Measurements from ENCODE around the gene LARP4B. TPM values are rescaled to one million over a fixed set of nuclear protein-coding genes. Genes with fewer than 3 reads are reported as not detected.

Gene LARP4B
- total RNA-seq, 2 experiments from 2014 or later: 99.0 to 103 TPM

GRCh38 chr10:785089-785860 lies 146.2 kb downstream of the LARP4B start:
- CTCF ChIA-PET: interaction anchor here (1.2 kb wide), 1 partner anchor 274 kb away, joined by 4 read pairs; no protein-coding TSS in a partner anchor
- no peaks in the 10 kb centered on the region for H3K9me3 Mint-ChIP-seq
- no peak overlapping the region for H3K27ac Mint-ChIP-seq
- H3K4me3 Mint-ChIP-seq: no peak overlapping the region
- H3K4me1 Mint-ChIP-seq: no peaks in the 10 kb centered on the region
- POLR2A ChIA-PET: interaction anchor here (1.0 kb wide), 1 partner anchor 10 kb away, joined by 3 read pairs; no protein-coding TSS in a partner anchor
- peaks cover 10% of the 10 kb centered on the region for H3K27me3 Mint-ChIP-seq
- no peaks in the 10 kb centered on the region for H3K36me3 Mint-ChIP-seq (ENCODE audit: low read depth)
- peak; percentile 13 for DNase-seq

- no peak overlapping the region for H3K4me3 Mint-ChIP-seq
- no peak overlapping the region for H3K27ac Mint-ChIP-seq
- no peaks in the 10 kb centered on the region for H3K4me1 Mint-ChIP-seq
- no peaks in the 10 kb centered on the region for H3K36me3 Mint-ChIP-seq (ENCODE audit: low read depth)
- DNase-seq: peak; percentile 56
- ChIA-PET POLR2A (no interaction called here), CTCF (no interaction called here)
- H3K9me3 Mint-ChIP-seq: no peaks in the 10 kb centered on the region
- H3K27me3 Mint-ChIP-seq: peaks cover 10% of the 10 kb centered on the region
Measured at GRCh38 chr10:784403-785088, 147.0 kb downstream of the LARP4B start.

GRCh38 chr10:782751-783648 lies 148.5 kb downstream of the LARP4B start:
- Mint-ChIP-seq H3K4me3 (no peak overlapping the region), H3K36me3 (ENCODE audit: low read depth) (no peaks in the 10 kb centered on the region), H3K9me3 (no peaks in the 10 kb centered on the region), H3K27me3 (peaks cover 10% of the 10 kb centered on the region), H3K4me1 (peaks cover 6% of the 10 kb centered on the region), H3K27ac (no peak overlapping the region)
- CTCF ChIA-PET: no interaction called here
- POLR2A ChIA-PET: no interaction called here
- no peak for DNase-seq

GRCh38 chr10:780536-781524 lies 150.7 kb downstream of the LARP4B start:
- POLR2A ChIA-PET: no interaction called here
- H3K4me1 Mint-ChIP-seq: peaks cover 8% of the 10 kb centered on the region
- DNase-seq: no peak
- no peak overlapping the region for H3K4me3 Mint-ChIP-seq
- H3K9me3 Mint-ChIP-seq: no peaks in the 10 kb centered on the region
- H3K36me3 Mint-ChIP-seq (ENCODE audit: low read depth): no peaks in the 10 kb centered on the region
- H3K27ac Mint-ChIP-seq: no peak overlapping the region
- CTCF ChIA-PET: no interaction called here
- peaks cover 10% of the 10 kb centered on the region for H3K27me3 Mint-ChIP-seq

- Mint-ChIP-seq H3K9me3 (no peaks in the 10 kb centered on the region), H3K27me3 (peaks cover 7% of the 10 kb centered on the region), H3K4me1 (peaks cover 8% of the 10 kb centered on the region), H3K27ac (no peak overlapping the region), H3K36me3 (ENCODE audit: low read depth) (no peaks in the 10 kb centered on the region), H3K4me3 (no peak overlapping the region)
- ChIA-PET POLR2A (interaction anchor here (0.8 kb wide), 1 partner anchor 16 kb away, joined by 3 read pairs; no protein-coding TSS in a partner anchor), CTCF (no interaction called here)
- no peak for DNase-seq
Measured at GRCh38 chr10:778626-779330, 152.7 kb downstream of the LARP4B start.

- H3K4me3 Mint-ChIP-seq: no peak overlapping the region
- peaks cover 7% of the 10 kb centered on the region for H3K27me3 Mint-ChIP-seq
- DNase-seq: no peak
- H3K36me3 Mint-ChIP-seq (ENCODE audit: low read depth): no peaks in the 10 kb centered on the region
- CTCF ChIA-PET: no interaction called here
- POLR2A ChIA-PET: no interaction called here
- no peaks in the 10 kb centered on the region for H3K9me3 Mint-ChIP-seq
- no peak overlapping the region for H3K27ac Mint-ChIP-seq
- H3K4me1 Mint-ChIP-seq: peaks cover 8% of the 10 kb centered on the region
Measured at GRCh38 chr10:777913-778479, 153.5 kb downstream of the LARP4B start.

GRCh38 chr10:776772-777171 lies 154.7 kb downstream of the LARP4B start:
- ChIA-PET CTCF (no interaction called here), POLR2A (no interaction called here)
- Mint-ChIP-seq H3K36me3 (ENCODE audit: low read depth) (no peaks in the 10 kb centered on the region), H3K27ac (no peak overlapping the region), H3K4me3 (no peak overlapping the region), H3K9me3 (no peaks in the 10 kb centered on the region), H3K4me1 (peaks cover 8% of the 10 kb centered on the region), H3K27me3 (peaks cover 3% of the 10 kb centered on the region)
- no peak for DNase-seq

- Mint-ChIP-seq H3K27me3 (peaks cover 5% of the 10 kb centered on the region), H3K27ac (no peak overlapping the region), H3K9me3 (no peaks in the 10 kb centered on the region), H3K4me1 (peaks cover 8% of the 10 kb centered on the region), H3K4me3 (no peak overlapping the region), H3K36me3 (ENCODE audit: low read depth) (no peaks in the 10 kb centered on the region)
- CTCF ChIA-PET: no interaction called here
- POLR2A ChIA-PET: no interaction called here
- DNase-seq: no peak
Measured at GRCh38 chr10:775245-776075, 156.0 kb downstream of the LARP4B start.

GRCh38 chr10:774661-775244 lies 156.8 kb downstream of the LARP4B start:
- peaks cover 8% of the 10 kb centered on the region for H3K4me1 Mint-ChIP-seq
- H3K27me3 Mint-ChIP-seq: peaks cover 5% of the 10 kb centered on the region

GRCh38 chr10:774223-774622 lies 157.3 kb downstream of the LARP4B start:
- H3K27ac Mint-ChIP-seq: no peak overlapping the region
- no peak overlapping the region for H3K4me3 Mint-ChIP-seq
- ChIA-PET CTCF (no interaction called here), POLR2A (no interaction called here)
- H3K9me3 Mint-ChIP-seq: no peaks in the 10 kb centered on the region
- DNase-seq: no peak
- peaks cover 8% of the 10 kb centered on the region for H3K4me1 Mint-ChIP-seq
- H3K27me3 Mint-ChIP-seq: peaks cover 5% of the 10 kb centered on the region
- no peaks in the 10 kb centered on the region for H3K36me3 Mint-ChIP-seq (ENCODE audit: low read depth)

More at GRCh38 chr10:774661-775244, 156.8 kb downstream of the LARP4B start:
- ChIA-PET CTCF (no interaction called here), POLR2A (no interaction called here)
- DNase-seq: no peak
- Mint-ChIP-seq H3K9me3 (no peaks in the 10 kb centered on the region), H3K4me3 (no peak overlapping the region), H3K27ac (no peak overlapping the region), H3K36me3 (ENCODE audit: low read depth) (no peaks in the 10 kb centered on the region)

Measured in activated CD4-positive, alpha-beta memory T cell treated with anti-CD3 and anti-CD28 coated beads, Interleukin-2, amount 10 ng/mL, durations not matched to agents 7 days and 5 days (primary cell).